Breast epithelium (tissue), 3 donors: Measurements from ENCODE around the gene MT3.

ENCODE experiments used
- CTCF ChIP-seq, 3 donors: fragments of 450-650 bp; IDR thresholded peaks; one replicate each; pipeline ENCODE4 v1.5.1; 2016 to 2017; ENCODE audit warnings: antibody characterized with exemption in 3 of 3, mild to moderate bottlenecking in 3 of 3, moderate library complexity in 3 of 3
- POLR2A ChIP-seq: fragments of 450-650 bp; IDR thresholded peaks from one replicate; pipeline ENCODE4 v1.6.1; 2016; ENCODE audit warnings: antibody characterized with exemption, mild to moderate bottlenecking, moderate library complexity

GRCh38 chr16:56549744-56550385, 39.5 kb upstream of the MT3 start:
- TF ChIP-seq CTCF (IDR thresholded peaks at IDR 0.05) (no peak), POLR2A (no peak)
